LHCN-M2 (cell line): ENCODE results near the gene ZFP36L1. TPM values are rescaled to one million over a fixed set of nuclear protein-coding genes. Genes with fewer than 3 reads are reported as not detected.
"Not testable (repeated sequence)": the region's sequence is repeated elsewhere in the genome, so short reads cannot be mapped to it uniquely, and the experiment has no call there.

Source experiments
- DNase-seq: peaks from one replicate; pipeline ENCODE4 v3.0.0-alpha.2; 2012; ENCODE audit warnings: low read depth
- total RNA-seq: library from RNA; depleted of rRNA; stranded (reverse); fragments of >200 nt; gene quantifications from 2 replicates; pipeline ENCODE4 v1.2.3, GENCODE V29; 2014

ZFP36L1 gene
- total RNA-seq, 1 experiment from 2014 or later, result 342 TPM

DNA sequence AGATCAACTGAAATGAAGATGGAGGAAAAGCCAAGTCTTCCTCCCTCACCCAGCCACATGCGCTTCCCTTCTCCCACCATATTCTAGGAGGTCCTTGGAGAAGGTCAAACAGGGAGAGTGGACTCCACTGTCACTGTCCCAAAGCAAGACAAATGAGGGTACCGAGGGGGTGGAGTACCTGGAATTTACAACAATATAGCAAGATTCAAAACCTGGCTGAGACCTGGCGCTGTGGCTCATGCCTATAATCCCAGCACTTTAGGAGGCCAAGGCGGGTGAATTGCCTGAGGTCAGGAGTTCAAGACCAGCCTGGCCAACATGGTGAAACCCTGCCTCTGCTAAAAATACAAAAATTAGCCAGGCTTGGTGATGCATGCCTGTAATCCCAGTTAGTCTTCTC lies 29.0 kb downstream of the ZFP36L1 start:
- not testable (repeated sequence) for DNase-seq

- peak; percentile 31 for DNase-seq
Observed at GRCh38 chr14:68762953-68763764, 29.7 kb downstream of the ZFP36L1 start.

DNA sequence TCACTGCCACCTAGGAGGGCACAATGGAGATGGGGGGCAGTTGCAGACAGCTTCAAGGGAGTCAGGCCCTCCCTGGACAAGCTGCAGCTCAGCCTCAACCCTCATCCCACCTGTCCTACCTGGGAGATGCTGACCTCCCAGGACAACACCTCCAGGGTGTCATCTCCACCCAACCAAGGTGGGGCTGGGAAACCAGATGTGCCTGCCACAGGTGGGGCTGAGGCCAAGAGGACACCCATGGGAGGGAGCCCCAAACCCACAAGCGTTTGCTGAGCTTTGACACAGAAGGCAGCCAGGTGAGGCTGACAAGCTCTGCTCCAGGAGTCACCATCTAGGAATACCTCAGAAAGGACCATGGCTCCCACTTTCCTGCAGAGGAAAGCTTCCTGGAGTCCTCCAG lies 31.5 kb downstream of the ZFP36L1 start:
- no peak for DNase-seq

DNA sequence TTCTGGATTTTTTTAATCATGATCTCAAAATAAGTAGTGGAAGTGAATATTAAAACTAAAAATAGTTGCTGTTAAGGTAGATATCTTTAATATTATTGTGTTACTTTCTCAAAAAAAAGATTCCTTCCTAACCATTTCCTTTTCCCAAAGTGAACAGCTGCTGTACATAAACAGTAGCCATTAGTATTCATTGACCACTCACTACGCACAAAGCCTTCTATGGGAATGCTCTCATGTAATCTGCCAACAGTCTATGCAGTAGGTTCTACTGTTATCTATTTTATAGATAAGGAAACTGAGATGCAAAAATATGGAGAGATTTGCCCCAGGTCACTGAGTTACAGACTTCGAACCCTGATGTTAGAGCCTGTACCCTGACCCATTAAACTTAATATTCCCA lies 32.1 kb downstream of the ZFP36L1 start:
- DNase-seq, result no peak

- DNase-seq, result no peak
Observed at GRCh38 chr14:68759937-68760336, 32.9 kb downstream of the ZFP36L1 start.

GRCh38 chr14:68759017-68759560 lies 33.8 kb downstream of the ZFP36L1 start:
- no peak for DNase-seq

GRCh38 chr14:68758301-68758700 lies 34.6 kb downstream of the ZFP36L1 start:
- DNase-seq, result no peak

- DNase-seq, result peak; percentile 97
Observed at GRCh38 chr14:68757618-68758081, 35.2 kb downstream of the ZFP36L1 start.

DNA sequence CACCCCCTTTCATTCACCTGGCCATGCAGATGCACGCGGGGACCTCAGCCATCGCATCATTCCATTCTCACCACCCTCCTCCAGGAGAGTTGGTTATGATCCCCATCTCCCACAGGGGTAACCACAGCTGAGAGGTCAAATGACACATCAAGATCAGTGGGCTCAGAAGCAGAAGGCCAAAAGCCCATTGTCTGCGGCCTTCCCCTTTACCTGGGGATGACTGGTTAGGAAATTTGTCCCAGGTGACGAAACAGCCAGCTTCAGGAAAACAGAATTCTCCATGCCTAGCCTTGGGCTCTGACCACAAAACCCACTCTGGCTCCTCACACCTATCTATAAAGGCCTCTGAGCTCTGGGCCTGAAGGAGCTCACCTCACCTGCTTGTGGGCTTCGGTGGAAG lies 36.1 kb downstream of the ZFP36L1 start:
- DNase-seq, result no peak

- DNase-seq, result no peak
Observed at GRCh38 chr14:68756000-68756481, 36.8 kb downstream of the ZFP36L1 start.

GRCh38 chr14:68755016-68755353 lies 37.9 kb downstream of the ZFP36L1 start:
- DNase-seq, result no peak

- no peak for DNase-seq
Observed at GRCh38 chr14:68753690-68754089, 39.2 kb downstream of the ZFP36L1 start.

GRCh38 chr14:68752271-68753006 lies 40.4 kb downstream of the ZFP36L1 start:
- no peak for DNase-seq

GRCh38 chr14:68749487-68750475 lies 43.1 kb downstream of the ZFP36L1 start:
- DNase-seq, result no peak

GRCh38 chr14:68748691-68749090 lies 44.2 kb downstream of the ZFP36L1 start:
- DNase-seq, result no peak

DNA sequence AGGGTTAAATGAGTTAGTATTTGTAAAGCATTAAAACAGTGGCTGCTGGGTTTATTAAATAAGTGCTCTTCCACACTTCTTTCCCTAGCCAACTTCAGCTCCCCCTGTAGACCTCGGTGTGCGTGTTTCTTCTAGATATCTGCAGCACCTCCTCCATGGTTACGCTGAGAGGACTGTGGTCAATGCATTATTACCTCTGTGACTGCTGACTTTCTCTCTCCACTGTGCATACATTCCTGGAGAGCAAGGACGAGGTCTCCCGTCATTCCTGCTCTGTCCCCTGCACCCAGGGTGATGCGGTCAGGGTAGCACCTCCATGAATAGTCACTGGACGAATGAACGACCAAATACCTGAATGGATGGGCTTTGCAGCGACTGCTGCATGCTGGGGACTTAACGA lies 44.6 kb downstream of the ZFP36L1 start:
- no peak for DNase-seq

GRCh38 chr14:68747393-68747792 lies 45.5 kb downstream of the ZFP36L1 start:
- DNase-seq, result no peak

- DNase-seq, result no peak
Observed at GRCh38 chr14:68744613-68745012, 48.3 kb downstream of the ZFP36L1 start.

- DNase-seq, result no peak
Observed at GRCh38 chr14:68741839-68742470, 50.9 kb downstream of the ZFP36L1 start.

DNA sequence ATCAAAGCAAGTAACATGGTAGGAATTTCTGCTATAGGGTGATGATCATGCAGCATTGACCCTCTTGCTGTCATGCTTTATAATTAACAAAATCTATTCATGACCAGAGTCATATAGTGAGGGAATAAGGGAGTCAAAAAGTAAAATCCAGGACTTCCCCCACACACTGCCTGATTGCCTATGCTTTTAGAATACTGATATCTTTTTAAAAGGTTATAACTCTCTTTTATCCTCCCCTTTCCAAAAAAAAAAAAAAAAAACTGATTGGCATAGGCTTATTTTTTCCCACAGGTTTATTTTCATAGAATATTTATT lies 51.4 kb downstream of the ZFP36L1 start:
- DNase-seq, result no peak
